Lower lobe of right lung (tissue), 2 donors: ENCODE data around the gene SCN5A. TPM values are rescaled to one million over a fixed set of nuclear protein-coding genes. Genes with fewer than 3 reads are reported as not detected.

Experiments used
- ATAC-seq, 2 donors: fragments of 200-7000 bp; cut with Tn5 transposase; one replicate each; pipeline ENCODE4 v1.9.1; 2020 to 2022; ENCODE audit warnings: mild to moderate bottlenecking in 2 of 2, moderate library complexity in 2 of 2
- DNase-seq: peaks from one replicate; pipeline ENCODE4 v3.0.0-alpha.2; 2020
- H3K27ac ChIP-seq: fragments of 200-600 bp; one replicate; pipeline ENCODE4 v1.8.0; 2022
- H3K27me3 ChIP-seq: fragments of 200-600 bp; one replicate; pipeline ENCODE4 v1.8.0; 2022; ENCODE audit warnings: low read depth
- H3K36me3 ChIP-seq: fragments of 200-600 bp; one replicate; pipeline ENCODE4 v1.8.0; 2022; ENCODE audit warnings: mild to moderate bottlenecking
- H3K4me1 ChIP-seq: fragments of 200-600 bp; one replicate; pipeline ENCODE4 v1.8.0; 2022
- H3K4me3 ChIP-seq: fragments of 200-600 bp; one replicate; pipeline ENCODE4 v1.8.0; 2022; ENCODE audit warnings: mild to moderate bottlenecking
- H3K9me3 ChIP-seq: fragments of 200-600 bp; one replicate; pipeline ENCODE4 v1.8.0; 2022
- intact Hi-C: fragments of 100-400 bp; cut with DNase I; formaldehyde crosslinking; loops from one replicate; pipeline ENCODE4 v1.11.0; 2022
- total RNA-seq: library from RNA; stranded (reverse); fragmentation: NEBNext Ultra II Directional; extraction: Animal tissue kit (Norgen Biotek cat#: 25700); gene quantifications from one replicate; pipeline ENCODE4 v1.2.1, GENCODE V29; 2021
- TF ChIP-seq, protein P1 (sequence below): fragments of 200-600 bp; IDR thresholded peaks from one replicate; pipeline ENCODE4 v1.8.0; 2022; ENCODE audit warnings: antibody characterized with exemption, mild to moderate bottlenecking
- donor health status: DM: no; HTN: yes; CAD: no; lungs with severe emphysema.

Gene SCN5A
- total RNA-seq, 1 donor from 2014 or later = 0.24 TPM

DNA sequence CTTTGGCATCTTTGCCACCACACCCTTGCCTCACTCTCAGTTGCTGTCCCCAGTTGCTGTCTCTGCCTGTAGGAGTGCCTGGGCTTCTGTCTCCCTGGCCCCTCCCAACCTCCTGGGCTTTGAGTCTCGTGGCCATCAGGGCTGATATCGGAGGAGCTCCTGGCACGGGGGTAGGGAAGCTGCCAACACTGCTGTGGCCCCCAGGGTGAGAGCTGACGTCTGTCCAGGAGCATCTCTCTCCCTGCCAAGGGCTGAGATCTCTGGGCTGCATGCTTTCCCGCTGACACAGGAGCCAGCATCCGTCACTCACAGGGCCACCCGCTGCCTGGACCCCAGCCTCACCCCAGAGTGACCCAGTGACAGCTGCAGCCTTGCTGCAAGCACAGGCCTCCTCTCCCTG is 105.9 kb downstream of the SCN5A start:
- ATAC-seq (no peak), DNase-seq (no peak)
- Histone ChIP-seq H3K27me3 (no peaks in the 10 kb centered on the region), H3K27ac (no peak overlapping the region), H3K4me1 (no peaks in the 10 kb centered on the region), H3K36me3 (no peaks in the 10 kb centered on the region), H3K9me3 (no peaks in the 10 kb centered on the region), H3K4me3 (no peak overlapping the region)
- intact Hi-C loops = no loop called here
- TF ChIP-seq, protein P1, sequence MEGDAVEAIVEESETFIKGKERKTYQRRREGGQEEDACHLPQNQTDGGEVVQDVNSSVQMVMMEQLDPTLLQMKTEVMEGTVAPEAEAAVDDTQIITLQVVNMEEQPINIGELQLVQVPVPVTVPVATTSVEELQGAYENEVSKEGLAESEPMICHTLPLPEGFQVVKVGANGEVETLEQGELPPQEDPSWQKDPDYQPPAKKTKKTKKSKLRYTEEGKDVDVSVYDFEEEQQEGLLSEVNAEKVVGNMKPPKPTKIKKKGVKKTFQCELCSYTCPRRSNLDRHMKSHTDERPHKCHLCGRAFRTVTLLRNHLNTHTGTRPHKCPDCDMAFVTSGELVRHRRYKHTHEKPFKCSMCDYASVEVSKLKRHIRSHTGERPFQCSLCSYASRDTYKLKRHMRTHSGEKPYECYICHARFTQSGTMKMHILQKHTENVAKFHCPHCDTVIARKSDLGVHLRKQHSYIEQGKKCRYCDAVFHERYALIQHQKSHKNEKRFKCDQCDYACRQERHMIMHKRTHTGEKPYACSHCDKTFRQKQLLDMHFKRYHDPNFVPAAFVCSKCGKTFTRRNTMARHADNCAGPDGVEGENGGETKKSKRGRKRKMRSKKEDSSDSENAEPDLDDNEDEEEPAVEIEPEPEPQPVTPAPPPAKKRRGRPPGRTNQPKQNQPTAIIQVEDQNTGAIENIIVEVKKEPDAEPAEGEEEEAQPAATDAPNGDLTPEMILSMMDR = no peak

DNA sequence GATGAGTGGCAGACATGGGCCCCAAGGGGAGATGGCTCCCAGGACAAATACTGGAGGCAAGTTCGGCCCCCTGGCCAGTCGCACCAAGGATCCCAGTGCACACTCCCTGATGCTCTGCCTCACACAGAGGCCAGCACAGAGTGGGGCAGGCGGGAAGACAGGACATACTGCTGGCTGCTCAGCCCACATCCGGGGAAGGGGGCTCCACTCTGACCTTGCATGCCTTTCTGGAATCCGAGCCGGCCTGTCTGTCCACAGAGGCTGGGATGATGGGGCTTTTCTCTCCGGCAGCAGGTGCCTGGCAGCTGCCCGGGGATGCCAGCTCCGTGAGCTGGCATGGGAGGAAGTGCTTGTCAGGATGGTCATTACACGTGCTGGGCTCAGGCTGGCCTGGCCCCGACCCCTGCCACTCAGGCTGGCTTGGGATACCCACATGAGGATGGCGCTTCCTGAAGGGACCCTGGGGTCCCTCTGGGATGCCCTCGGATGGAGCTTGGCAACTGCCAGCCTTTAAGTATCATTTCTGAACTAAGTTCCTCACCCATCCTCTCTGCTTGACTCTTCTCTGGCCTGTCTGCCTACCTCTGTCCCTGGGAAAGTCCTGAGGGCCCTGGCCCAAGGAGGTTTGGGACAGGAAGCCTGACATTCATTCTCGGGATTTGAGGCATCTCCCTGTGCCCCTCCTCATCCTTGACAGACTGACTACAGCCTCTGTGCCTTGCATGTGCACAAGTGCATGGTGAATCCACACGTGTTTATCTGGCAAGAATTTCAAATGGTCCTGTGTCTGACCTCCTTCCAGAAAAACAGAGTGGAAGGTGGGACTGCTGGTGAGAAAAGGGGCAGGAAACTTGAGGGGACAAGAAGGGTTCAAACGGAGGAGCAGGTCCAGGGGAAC is 106.8 kb downstream of the SCN5A start:
- Histone ChIP-seq H3K9me3 (no peaks in the 10 kb centered on the region), H3K4me3 (no peak overlapping the region), H3K27me3 (no peaks in the 10 kb centered on the region), H3K36me3 (no peaks in the 10 kb centered on the region), H3K4me1 (no peaks in the 10 kb centered on the region), H3K27ac (no peak overlapping the region)
- TF ChIP-seq, protein P1 = no peak
- intact Hi-C loops = no loop called here
- DNase-seq (no peak), ATAC-seq (no peak)

DNA sequence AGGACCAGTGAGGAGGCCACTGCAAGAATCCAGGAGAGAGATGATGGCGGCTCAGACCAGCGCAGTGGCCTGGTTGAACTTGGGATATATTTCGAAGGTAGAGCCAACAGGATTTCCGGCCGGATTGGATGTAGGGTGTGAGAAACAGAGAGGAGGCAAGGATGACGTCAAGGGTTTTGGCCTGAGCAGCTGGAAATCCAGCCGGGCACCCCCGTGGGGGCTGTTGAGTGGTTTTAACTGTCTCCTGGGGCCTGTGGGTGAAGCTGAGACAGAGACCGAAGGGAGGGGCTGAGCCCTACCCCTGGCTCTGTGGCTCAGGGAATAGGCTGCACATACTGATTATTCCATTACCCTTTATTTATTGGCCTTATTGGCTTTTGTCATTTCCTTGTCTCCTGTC is 107.7 kb downstream of the SCN5A start:
- H3K4me1 ChIP-seq = no peaks in the 10 kb centered on the region
- no peak for DNase-seq
- TF ChIP-seq, protein P1 = no peak

DNA sequence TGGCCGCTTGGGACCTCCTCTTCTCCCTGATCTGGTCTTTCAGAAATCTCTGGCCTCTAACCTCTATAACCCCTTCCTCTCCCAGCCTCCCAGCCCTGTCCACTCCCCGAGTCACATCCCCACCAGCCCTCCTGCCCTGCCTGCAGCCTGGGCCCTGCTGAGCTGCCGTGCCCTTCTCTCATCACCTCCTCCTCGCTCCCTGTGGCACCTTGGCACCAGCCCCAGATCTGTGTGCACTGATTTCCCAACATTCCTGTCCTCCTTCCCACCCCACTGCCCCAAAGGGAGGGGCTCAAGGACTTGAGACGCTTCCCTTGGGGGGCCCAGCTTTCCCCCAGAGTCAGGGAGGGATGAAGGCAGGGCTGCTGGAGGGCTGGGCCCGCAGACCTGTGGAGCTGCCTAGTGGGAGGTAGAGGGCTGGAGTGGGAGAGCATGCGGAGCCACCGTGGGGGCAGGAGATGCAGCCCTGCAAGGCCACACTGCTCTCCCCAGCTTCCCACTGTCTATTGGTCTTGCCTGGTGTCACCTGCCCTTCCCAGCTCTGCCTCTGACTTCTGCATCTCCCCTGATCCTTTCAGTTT is 110.6 kb downstream of the SCN5A start:
- intact Hi-C loops = no loop called here
- Histone ChIP-seq H3K4me1 (no peaks in the 10 kb centered on the region), H3K27ac (no peak overlapping the region), H3K4me3 (no peak overlapping the region), H3K27me3 (no peaks in the 10 kb centered on the region), H3K9me3 (no peaks in the 10 kb centered on the region), H3K36me3 (no peaks in the 10 kb centered on the region)
- no peak for DNase-seq
- ATAC-seq = peak; percentile 5 to 23
- TF ChIP-seq, protein P1 = no peak

More for the DNA sequence above, 107.7 kb downstream of the SCN5A start:
- no peak for ATAC-seq
- Histone ChIP-seq H3K27me3 (no peaks in the 10 kb centered on the region), H3K27ac (no peak overlapping the region), H3K36me3 (no peaks in the 10 kb centered on the region), H3K4me3 (no peak overlapping the region), H3K9me3 (no peaks in the 10 kb centered on the region)
- intact Hi-C loops = no loop called here

DNA sequence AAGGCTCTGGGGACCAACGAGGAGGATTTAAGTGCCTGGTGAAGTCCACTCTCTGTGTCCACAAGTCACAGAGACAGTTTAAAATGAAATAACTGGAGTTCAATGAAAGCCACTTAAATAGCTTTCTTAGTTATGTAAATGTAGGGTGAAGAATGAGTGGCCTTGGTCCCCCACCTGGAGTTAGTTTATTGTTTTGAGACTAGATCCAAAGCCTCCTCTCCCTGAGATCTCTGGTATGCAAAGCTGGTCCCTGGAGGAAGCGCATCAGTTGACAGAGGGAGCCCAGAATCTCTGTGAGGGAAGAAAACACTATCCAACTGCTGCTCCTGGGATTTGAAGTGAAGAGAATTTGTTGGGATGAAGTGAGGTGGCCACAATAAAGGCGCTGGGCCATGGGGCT is 112.8 kb downstream of the SCN5A start:
- Histone ChIP-seq H3K4me3 (no peak overlapping the region), H3K9me3 (no peaks in the 10 kb centered on the region), H3K27ac (no peak overlapping the region), H3K36me3 (no peaks in the 10 kb centered on the region), H3K4me1 (no peaks in the 10 kb centered on the region), H3K27me3 (no peaks in the 10 kb centered on the region)
- no peak for DNase-seq
- intact Hi-C loops = no loop called here
- TF ChIP-seq, protein P1 = no peak
- ATAC-seq = no peak
